Measurements from ENCODE around the gene SLC6A19.

SLC6A19 gene

GRCh38 chr5:1197876-1198666 is 3.3 kb upstream of the SLC6A19 start:
- DNase-seq = no peak

- DNase-seq = no peak
These were observed 2.1 kb upstream of the SLC6A19 start for GRCh38 chr5:1199340-1199648.

GRCh38 chr5:1199649-1200494 is 1.5 kb upstream of the SLC6A19 start:
- no peak for DNase-seq

GRCh38 chr5:1200495-1201326 is 684 bp upstream of the SLC6A19 start:
- DNase-seq = no peak

GRCh38 chr5:1202026-1202797 is 817 bp downstream of the SLC6A19 start:
- no peak for DNase-seq

- no peak for DNase-seq
These were observed 1.4 kb downstream of the SLC6A19 start for GRCh38 chr5:1202798-1203185.

GRCh38 chr5:1203311-1203967 is 2.0 kb downstream of the SLC6A19 start:
- no peak for DNase-seq

GRCh38 chr5:1203968-1204692 is 2.7 kb downstream of the SLC6A19 start:
- no peak for DNase-seq

- DNase-seq = no peak
These were observed 3.4 kb downstream of the SLC6A19 start for GRCh38 chr5:1204693-1205242.

- DNase-seq = no peak
These were observed 4.1 kb downstream of the SLC6A19 start for GRCh38 chr5:1205255-1206180.

- no peak for DNase-seq
These were observed 5.4 kb downstream of the SLC6A19 start for GRCh38 chr5:1206521-1207412.

- no peak for DNase-seq
These were observed 6.2 kb downstream of the SLC6A19 start for GRCh38 chr5:1207555-1207954.

GRCh38 chr5:1208221-1208742 is 6.9 kb downstream of the SLC6A19 start:
- no peak for DNase-seq

GRCh38 chr5:1208743-1209488 is 7.5 kb downstream of the SLC6A19 start:
- DNase-seq = no peak

GRCh38 chr5:1209489-1209852 is 8.1 kb downstream of the SLC6A19 start:
- no peak for DNase-seq

- no peak for DNase-seq
These were observed 8.7 kb downstream of the SLC6A19 start for GRCh38 chr5:1209896-1210776.

GRCh38 chr5:1210832-1211251 is 9.4 kb downstream of the SLC6A19 start:
- no peak for DNase-seq

Data from activated naive CD4-positive, alpha-beta T cell (primary cell).